Mesenchymal stem cell (in vitro differentiated cells and primary cell): ENCODE measurements around the gene IL4I1.

Experiments used
- DNase-seq: peaks from one replicate; pipeline ENCODE4 v3.0.0-alpha.2; 2013
- H2AFZ ChIP-seq: one replicate; pipeline ENCODE4 v1.6.1; 2013; ENCODE audit warnings: low read depth, mild to moderate bottlenecking, control low read depth, inconsistent platforms, low read length, moderate library complexity
- H2AK5ac ChIP-seq: 2 replicates; pipeline ENCODE4 v1.6.1; 2013; ENCODE audit warnings: low read length, moderate library complexity, mild to moderate bottlenecking, inconsistent platforms; ENCODE audit not compliant: severe bottlenecking
- H2BK120ac ChIP-seq: one replicate; pipeline ENCODE4 v1.6.1; 2013; ENCODE audit warnings: low read depth, mild to moderate bottlenecking, inconsistent platforms, low read length, moderate library complexity
- H2BK12ac ChIP-seq, 2 experiments: one replicate each; pipeline ENCODE4 v1.6.1; 2013; ENCODE audit warnings: inconsistent platforms in 2 of 2, low read length in 2 of 2, mild to moderate bottlenecking in 2 of 2, moderate library complexity in 2 of 2, control low read depth in 1 of 2
- H2BK15ac ChIP-seq: one replicate; pipeline ENCODE4 v1.6.1; 2013; ENCODE audit warnings: mild to moderate bottlenecking, low read depth, inconsistent platforms; ENCODE audit not compliant: poor library complexity, severe bottlenecking
- H2BK5ac ChIP-seq: 2 replicates; pipeline ENCODE4 v1.6.1; 2013; ENCODE audit warnings: low read depth, mild to moderate bottlenecking, low read length, control low read depth, inconsistent platforms; ENCODE audit not compliant: poor library complexity, severe bottlenecking
- H3K14ac ChIP-seq, 2 experiments: one replicate each; pipeline ENCODE4 v1.6.1; 2013; ENCODE audit warnings: inconsistent platforms in 2 of 2, low read length in 2 of 2, control low read depth in 1 of 2, mild to moderate bottlenecking in 1 of 2, moderate library complexity in 1 of 2
- H3K18ac ChIP-seq, 2 experiments: one replicate each; pipeline ENCODE4 v1.6.1; 2013; ENCODE audit warnings: inconsistent platforms in 2 of 2, low read length in 2 of 2, control low read depth in 1 of 2, low read depth in 1 of 2, mild to moderate bottlenecking in 1 of 2
- H3K23ac ChIP-seq, 2 experiments: one replicate each; pipeline ENCODE4 v1.6.1; 2013; ENCODE audit warnings: inconsistent platforms in 2 of 2, low read length in 2 of 2, mild to moderate bottlenecking in 2 of 2, moderate library complexity in 2 of 2, control low read depth in 1 of 2
- H3K27ac ChIP-seq: 2 replicates; pipeline ENCODE4 v1.5.1; 2013; ENCODE audit warnings: mild to moderate bottlenecking, moderate library complexity, low read length, control low read depth, inconsistent platforms; ENCODE audit not compliant: poor library complexity, severe bottlenecking
- H3K27me3 ChIP-seq, 2 experiments: 2 replicates each; pipeline versions ENCODE4 v1.6.1 to v1.7.0; 2013; ENCODE audit warnings: low read length in 2 of 2, mild to moderate bottlenecking in 2 of 2, moderate library complexity in 2 of 2, control low read depth in 1 of 2, inconsistent platforms in 1 of 2; ENCODE audit not compliant: control insufficient read depth in 1 of 2, insufficient read depth in 1 of 2
- H3K36me3 ChIP-seq, 2 experiments: 2 replicates each; pipeline versions ENCODE4 v1.6.1 to v1.7.0; 2013; ENCODE audit warnings: low read length in 2 of 2, control low read depth in 1 of 2, inconsistent platforms in 1 of 2, low read depth in 1 of 2, mild to moderate bottlenecking in 1 of 2; ENCODE audit not compliant: insufficient read depth in 2 of 2, control insufficient read depth in 1 of 2
- H3K4ac ChIP-seq, 2 experiments: one replicate each; pipeline ENCODE4 v1.6.1; 2013; ENCODE audit warnings: inconsistent platforms in 2 of 2, low read length in 2 of 2, mild to moderate bottlenecking in 2 of 2, moderate library complexity in 2 of 2, control low read depth in 1 of 2, low read depth in 1 of 2
- H3K4me1 ChIP-seq: 2 replicates; pipeline ENCODE4 v1.6.1; 2013; ENCODE audit warnings: low read depth, low read length, control low read depth; ENCODE audit not compliant: control insufficient read depth, insufficient read depth
- H3K4me2 ChIP-seq: 2 replicates; pipeline ENCODE4 v1.6.1; 2013; ENCODE audit warnings: low read length, mild to moderate bottlenecking, inconsistent platforms; ENCODE audit not compliant: poor library complexity, severe bottlenecking
- H3K4me3 ChIP-seq, 2 experiments: 2 replicates each; pipeline versions ENCODE4 v1.5.1 to v1.7.0; 2013; ENCODE audit warnings: low read length in 2 of 2, mild to moderate bottlenecking in 2 of 2, control low read depth in 1 of 2, low read depth in 1 of 2; ENCODE audit not compliant: insufficient read depth in 1 of 2
- H3K79me1 ChIP-seq: replicated peaks from 2 replicates; pipeline ENCODE4 v1.6.1; 2013; ENCODE audit warnings: mild to moderate bottlenecking, control low read depth, low read length, inconsistent platforms; ENCODE audit not compliant: poor library complexity, severe bottlenecking
- H3K9ac ChIP-seq: 2 replicates; pipeline ENCODE4 v1.7.0; 2013; ENCODE audit warnings: mild to moderate bottlenecking, low read length, moderate library complexity
- H3K9me3 ChIP-seq: 2 replicates; pipeline ENCODE4 v1.7.0; 2013; ENCODE audit warnings: mild to moderate bottlenecking, low read length; ENCODE audit not compliant: control insufficient read depth
- H4K8ac ChIP-seq: one replicate; pipeline ENCODE4 v1.6.1; 2013; ENCODE audit warnings: inconsistent platforms, mild to moderate bottlenecking, low read length, moderate library complexity
- H4K91ac ChIP-seq: one replicate; pipeline ENCODE4 v1.6.1; 2013; ENCODE audit warnings: mild to moderate bottlenecking, low read length, inconsistent platforms
- WGBS: methylation state at CpG from one replicate; pipeline ENCODE4 v1.1.7; 2013; ENCODE audit warnings: mixed read lengths; 5-methylcytosine and 5-hydroxymethylcytosine counted together

IL4I1 gene

GRCh38 chr19:49884760-49885159 is 11.9 kb downstream of the IL4I1 start:
- Histone ChIP-seq H3K79me1 (peaks cover 39% of the 10 kb centered on the region), H3K23ac (no peak overlapping the region), H3K4me2 (no peak overlapping the region), H3K9me3 (peaks cover 3% of the 10 kb centered on the region), H2BK12ac (no peak overlapping the region), H3K27me3 (no peaks in the 10 kb centered on the region), H2BK15ac (no peak overlapping the region), H2BK120ac (no peak overlapping the region), H3K9ac (no peak overlapping the region), H4K8ac (no peak overlapping the region), H3K36me3 (peaks cover 69 to 87% of the 10 kb centered on the region in 2 experiments), H2AK5ac (no peak overlapping the region), H3K4me3 (no peak overlapping the region), H3K14ac (no peak overlapping the region), H3K18ac (no peak overlapping the region), H3K4me1 (peaks cover 8% of the 10 kb centered on the region), H3K27ac (no peak overlapping the region), H2AFZ (no peak overlapping the region), H3K4ac (no peak overlapping the region), H4K91ac (no peak overlapping the region), H2BK5ac (no peak overlapping the region)
- 94% methylated on average over 3 of the region's 3 CpGs for WGBS
- DNase-seq = no peak

- H2BK15ac ChIP-seq = no peak overlapping the region
- no peak overlapping the region for H3K4me2 ChIP-seq
- no peak overlapping the region for H2BK5ac ChIP-seq
- H2BK120ac ChIP-seq = no peak overlapping the region
- no peak overlapping the region for H2BK12ac ChIP-seq
- no peak overlapping the region for H3K23ac ChIP-seq
- H4K8ac ChIP-seq = no peak overlapping the region
- 97% methylated on average over 18 of the region's 18 CpGs for WGBS
- H2AK5ac ChIP-seq = no peak overlapping the region
- no peak overlapping the region for H3K4me3 ChIP-seq
- peak overlapping the region; percentile 23 for H4K91ac ChIP-seq
- H2AFZ ChIP-seq = no peak overlapping the region
- no peak overlapping the region for H3K4ac ChIP-seq
- H3K36me3 ChIP-seq = peaks cover 76 to 86% of the 10 kb centered on the region in 2 experiments
- peaks cover 40% of the 10 kb centered on the region for H3K79me1 ChIP-seq
- H3K18ac ChIP-seq = no peak overlapping the region
- peaks cover 12% of the 10 kb centered on the region for H3K4me1 ChIP-seq
- no peaks in the 10 kb centered on the region for H3K27me3 ChIP-seq
- H3K9ac ChIP-seq = no peak overlapping the region
- no peak overlapping the region for H3K14ac ChIP-seq
- H3K27ac ChIP-seq = no peak overlapping the region
- H3K9me3 ChIP-seq = peaks cover 3% of the 10 kb centered on the region
- DNase-seq = no peak
Measured at GRCh38 chr19:49884109-49884508, 12.6 kb downstream of the IL4I1 start.

DNA sequence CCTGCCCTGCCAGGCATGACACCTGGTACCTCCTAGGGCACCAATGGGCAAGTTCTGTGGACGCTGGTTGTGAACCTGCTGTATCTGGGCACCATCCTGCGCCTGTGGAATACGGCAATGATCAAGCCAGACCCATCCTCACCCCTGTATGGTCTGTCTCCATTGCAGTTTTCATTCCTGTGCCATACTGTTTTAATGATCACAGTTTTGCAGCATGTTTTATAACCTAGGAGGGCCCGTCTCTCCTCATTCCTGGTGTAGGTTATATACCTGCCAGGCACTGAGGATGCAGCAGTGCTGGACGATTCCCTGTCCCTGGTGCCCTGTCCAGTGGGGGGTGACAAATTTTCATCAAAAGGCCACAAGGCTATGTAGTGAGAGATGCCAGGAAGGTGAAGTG is 13.6 kb downstream of the IL4I1 start:
- no peak for DNase-seq
- WGBS = 96% methylated on average over 5 of the region's 5 CpGs
- Histone ChIP-seq H2BK120ac (no peak overlapping the region), H3K23ac (no peak overlapping the region), H3K36me3 (peaks cover 77 to 78% of the 10 kb centered on the region in 2 experiments), H3K4me1 (peaks cover 20% of the 10 kb centered on the region), H3K79me1 (peaks cover 48% of the 10 kb centered on the region), H4K91ac (no peak overlapping the region), H2BK15ac (no peak overlapping the region), H3K4me2 (no peak overlapping the region), H2AFZ (no peak overlapping the region), H3K14ac (no peak overlapping the region), H3K27ac (no peak overlapping the region), H3K18ac (no peak overlapping the region), H3K4me3 (no peak overlapping the region), H2BK12ac (no peak overlapping the region), H4K8ac (no peak overlapping the region), H2AK5ac (no peak overlapping the region), H3K4ac (no peak overlapping the region), H3K27me3 (no peaks in the 10 kb centered on the region), H3K9me3 (peaks cover 3% of the 10 kb centered on the region), H3K9ac (no peak overlapping the region), H2BK5ac (no peak overlapping the region)

- Histone ChIP-seq H2BK15ac (no peak overlapping the region), H3K18ac (no peak overlapping the region), H3K9me3 (peaks cover 3% of the 10 kb centered on the region), H3K4me3 (no peak overlapping the region), H3K23ac (no peak overlapping the region), H3K14ac (no peak overlapping the region), H3K79me1 (peaks cover 48% of the 10 kb centered on the region), H4K91ac (no peak overlapping the region), H4K8ac (no peak overlapping the region), H2BK120ac (no peak overlapping the region), H2BK5ac (no peak overlapping the region), H2BK12ac (no peak overlapping the region), H3K4ac (no peak overlapping the region), H3K27me3 (no peaks in the 10 kb centered on the region), H3K4me1 (peaks cover 20% of the 10 kb centered on the region), H3K4me2 (no peak overlapping the region), H3K27ac (no peak overlapping the region), H3K9ac (no peak overlapping the region), H2AFZ (no peak overlapping the region), H2AK5ac (no peak overlapping the region), H3K36me3 (peaks cover 74 to 77% of the 10 kb centered on the region in 2 experiments)
- 97% methylated on average over 14 of the region's 14 CpGs for WGBS
- DNase-seq = no peak
Measured at GRCh38 chr19:49882643-49883042, 14.0 kb downstream of the IL4I1 start.
